IPS-18c (cell line): ENCODE results near the gene CCDC12.

ENCODE experiments used
- H3K4me3 ChIP-seq: 2 replicates; pipeline ENCODE4 v1.7.0; 2013; ENCODE audit warnings: low read depth, mild to moderate bottlenecking, low read length, moderate library complexity; ENCODE audit not compliant: insufficient read depth
- H3K9me3 ChIP-seq: one replicate; pipeline ENCODE4 v1.6.1; 2013; ENCODE audit warnings: mild to moderate bottlenecking, low read length, moderate library complexity; ENCODE audit not compliant: control insufficient read depth, insufficient read depth

The CCDC12 gene

GRCh38 chr3:47000198-47000815 is 23.8 kb upstream of the CCDC12 start:
- Histone ChIP-seq H3K4me3 (no peak overlapping the region), H3K9me3 (no peaks in the 10 kb centered on the region)

- H3K4me3 ChIP-seq: no peak overlapping the region
- no peaks in the 10 kb centered on the region for H3K9me3 ChIP-seq
Observed at GRCh38 chr3:46999516-47000197, 23.1 kb upstream of the CCDC12 start.

GRCh38 chr3:46998852-46999515 is 22.4 kb upstream of the CCDC12 start:
- Histone ChIP-seq H3K4me3 (no peak overlapping the region), H3K9me3 (no peaks in the 10 kb centered on the region)

- Histone ChIP-seq H3K4me3 (no peak overlapping the region), H3K9me3 (no peaks in the 10 kb centered on the region)
Observed at GRCh38 chr3:46998121-46998851, 21.7 kb upstream of the CCDC12 start.

- H3K9me3 ChIP-seq: no peaks in the 10 kb centered on the region
- H3K4me3 ChIP-seq: no peak overlapping the region
Observed at GRCh38 chr3:46997453-46998091, 21.0 kb upstream of the CCDC12 start.

GRCh38 chr3:46996689-46997452 is 20.3 kb upstream of the CCDC12 start:
- Histone ChIP-seq H3K4me3 (no peak overlapping the region), H3K9me3 (no peaks in the 10 kb centered on the region)

- Histone ChIP-seq H3K4me3 (no peak overlapping the region), H3K9me3 (no peaks in the 10 kb centered on the region)
Observed at GRCh38 chr3:46995901-46996562, 19.5 kb upstream of the CCDC12 start.

GRCh38 chr3:46994801-46995731 is 18.5 kb upstream of the CCDC12 start:
- Histone ChIP-seq H3K4me3 (no peak overlapping the region), H3K9me3 (no peaks in the 10 kb centered on the region)

GRCh38 chr3:46993986-46994385 is 17.4 kb upstream of the CCDC12 start:
- Histone ChIP-seq H3K9me3 (no peaks in the 10 kb centered on the region), H3K4me3 (no peak overlapping the region)

GRCh38 chr3:46993292-46993691 is 16.7 kb upstream of the CCDC12 start:
- no peak overlapping the region for H3K4me3 ChIP-seq
- no peaks in the 10 kb centered on the region for H3K9me3 ChIP-seq

GRCh38 chr3:46992231-46992630 is 15.7 kb upstream of the CCDC12 start:
- Histone ChIP-seq H3K4me3 (no peak overlapping the region), H3K9me3 (no peaks in the 10 kb centered on the region)

- Histone ChIP-seq H3K4me3 (no peak overlapping the region), H3K9me3 (no peaks in the 10 kb centered on the region)
Observed at GRCh38 chr3:46991406-46992165, 15.0 kb upstream of the CCDC12 start.

- Histone ChIP-seq H3K9me3 (no peaks in the 10 kb centered on the region), H3K4me3 (no peak overlapping the region)
Observed at GRCh38 chr3:46990573-46991374, 14.2 kb upstream of the CCDC12 start.

- Histone ChIP-seq H3K4me3 (no peak overlapping the region), H3K9me3 (no peaks in the 10 kb centered on the region)
Observed at GRCh38 chr3:46989146-46989810, 12.7 kb upstream of the CCDC12 start.
